ENCODE measurements around the gene PCDHA13. TPM values are rescaled to one million over a fixed set of nuclear protein-coding genes. Genes with fewer than 3 reads are reported as not detected.

PCDHA13 gene
- total RNA-seq, result 0.88 TPM

GRCh38 chr5:140881889-140882590 is at the start of gene PCDHA13:
Gene PCDHA13 (plus strand): TSS chr5:140882124. CDS start chr5:140882269, 145 bp downstream.

GRCh38 chr5:140833993-140834392 is 47.9 kb upstream of the PCDHA13 start, which contains the start of gene PCDHA7:
Gene PCDHA7 (plus strand): TSS chr5:140834269. CDS start chr5:140834384, 115 bp downstream.

GRCh38 chr5:140840978-140841962 is 40.7 kb upstream of the PCDHA13 start, which contains the start of gene PCDHA8:
Gene PCDHA8 (plus strand): TSS chr5:140841187. CDS start chr5:140841322, 135 bp downstream.

GRCh38 chr5:140848139-140849102 is 33.5 kb upstream of the PCDHA13 start, which contains the start of gene PCDHA9:
Gene PCDHA9 (plus strand): TSS chr5:140848382. CDS start chr5:140848496, 114 bp downstream.

GRCh38 chr5:140855772-140856674 is 25.9 kb upstream of the PCDHA13 start, which contains the start of gene PCDHA10:
Gene PCDHA10 (plus strand): TSS chr5:140855897. CDS start chr5:140856049, 152 bp downstream.

GRCh38 chr5:140868721-140869554 is 13.0 kb upstream of the PCDHA13 start, which contains the start of gene PCDHA11:
Gene PCDHA11 (plus strand): TSS chr5:140868957. CDS start chr5:140869104, 147 bp downstream.

GRCh38 chr5:140875085-140876065 is 6.5 kb upstream of the PCDHA13 start, which contains the start of gene PCDHA12:
Gene PCDHA12 (plus strand): TSS chr5:140875308. CDS start chr5:140875473, 165 bp downstream.

GRCh38 chr5:140925806-140926442 is 44.0 kb downstream of the PCDHA13 start, which contains the start of gene PCDHAC1:
Gene PCDHAC1 (plus strand): TSS chr5:140926299. CDS start chr5:140926893, 594 bp downstream.

Other genes with a start within 250 kb of the PCDHA13 start
- 81.6 TPM for gene CD14, start 248.9 kb upstream of the PCDHA13 start, total RNA-seq
- gene TMCO6, start 242.7 kb upstream of the PCDHA13 start, total RNA-seq, result 14.7 TPM
- gene NDUFA2, start 234.5 kb upstream of the PCDHA13 start, total RNA-seq, result 77.5 TPM
- 74.9 TPM for gene IK, start 234.3 kb upstream of the PCDHA13 start, total RNA-seq
- 17.6 TPM for gene WDR55, start 217.2 kb upstream of the PCDHA13 start, total RNA-seq
- gene DND1, start 208.5 kb upstream of the PCDHA13 start, total RNA-seq, result 0.76 TPM
- gene HARS1, start 190.8 kb upstream of the PCDHA13 start, total RNA-seq, result 37.0 TPM
- gene HARS2, start 190.7 kb upstream of the PCDHA13 start, total RNA-seq, result 31.9 TPM
- 26.0 TPM for gene ZMAT2, start 181.7 kb upstream of the PCDHA13 start, total RNA-seq
- gene PCDHA1, start 96.0 kb upstream of the PCDHA13 start, total RNA-seq, result 0.12 TPM
- gene PCDHA2, start 87.3 kb upstream of the PCDHA13 start, total RNA-seq, result 0.47 TPM
- gene PCDHA3, start 81.1 kb upstream of the PCDHA13 start, total RNA-seq, result 0.64 TPM
- gene PCDHA4, start 75.1 kb upstream of the PCDHA13 start, total RNA-seq, result 1.8 TPM
- gene PCDHA5, start 60.5 kb upstream of the PCDHA13 start, total RNA-seq, result 0.41 TPM
- 0.88 TPM for gene PCDHA6, start 54.2 kb upstream of the PCDHA13 start, total RNA-seq
- gene PCDHA7, start 47.9 kb upstream of the PCDHA13 start, total RNA-seq, result 0.58 TPM
- 0.41 TPM for gene PCDHA8, start 40.9 kb upstream of the PCDHA13 start, total RNA-seq
- gene PCDHA9, start 33.7 kb upstream of the PCDHA13 start, total RNA-seq, result 0.58 TPM
- 1.2 TPM for gene PCDHA10, start 26.2 kb upstream of the PCDHA13 start, total RNA-seq
- 0.82 TPM for gene PCDHA11, start 13.2 kb upstream of the PCDHA13 start, total RNA-seq
- 0.35 TPM for gene PCDHA12, start 6.8 kb upstream of the PCDHA13 start, total RNA-seq
- gene PCDHAC1, start 44.2 kb downstream of the PCDHA13 start, total RNA-seq, result 1.2 TPM
- 5.8 TPM for gene PCDHAC2, start 84.4 kb downstream of the PCDHA13 start, total RNA-seq
- gene PCDHB1, start 169.2 kb downstream of the PCDHA13 start, total RNA-seq, result 0.18 TPM
- 6.2 TPM for gene PCDHB2, start 212.5 kb downstream of the PCDHA13 start, total RNA-seq
- 5.3 TPM for gene PCDHB3, start 218.3 kb downstream of the PCDHA13 start, total RNA-seq
- gene PCDHB4, start 239.7 kb downstream of the PCDHA13 start, total RNA-seq, result 3.8 TPM

Data from metanephros (tissue), 1 donor.